ENCODE data around the gene P2RX2.

P2RX2 gene

GRCh38 chr12:132662901-132663755 is 44.6 kb downstream of the P2RX2 start:
- no peak for DNase-seq (ENCODE audit: low read depth)

DNA sequence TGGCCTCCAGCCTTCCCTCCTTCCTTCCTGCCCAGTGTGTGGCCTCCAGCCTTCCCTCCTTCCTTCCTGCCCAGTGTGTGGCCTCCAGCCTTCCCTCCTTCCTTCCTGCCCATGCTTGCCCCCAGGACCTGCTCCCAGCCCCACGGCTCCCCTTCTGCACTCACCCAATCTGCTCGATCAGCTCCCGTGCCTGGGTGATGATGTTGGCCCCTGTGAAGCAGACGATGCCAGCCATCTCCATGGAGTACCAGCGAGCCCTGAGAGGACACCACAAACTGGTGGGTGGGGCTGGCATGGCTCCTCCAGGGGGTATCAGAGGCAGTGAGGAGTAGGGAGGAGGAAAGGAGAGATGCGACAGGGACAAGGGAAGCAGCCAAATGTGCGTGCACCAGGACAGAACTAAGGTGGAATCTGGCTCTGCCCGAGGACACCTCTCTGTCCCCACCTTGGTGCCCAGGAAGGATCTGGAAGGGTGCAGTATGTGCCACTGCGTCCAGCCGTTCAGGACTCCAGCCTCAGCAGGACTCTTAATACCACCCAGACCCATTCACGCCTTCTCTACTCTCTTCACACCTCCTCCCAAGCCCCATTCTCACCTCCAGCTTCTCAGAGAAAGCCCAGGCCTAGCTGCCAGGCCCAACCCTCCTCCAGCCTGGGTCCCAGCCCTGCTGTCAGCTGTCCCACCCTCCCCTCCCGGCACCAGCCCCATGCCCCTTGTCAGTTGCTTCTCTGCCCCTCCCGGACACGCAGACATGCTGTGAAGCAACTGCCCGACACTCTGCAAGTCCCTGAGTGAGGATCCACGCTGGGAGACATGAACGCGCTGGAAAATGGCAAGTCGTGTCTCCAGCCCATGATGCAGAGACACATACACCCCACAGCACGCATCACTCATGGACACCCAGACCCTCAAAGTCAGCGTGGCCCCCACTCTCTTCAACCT is 45.9 kb downstream of the P2RX2 start:
- no peak for DNase-seq (ENCODE audit: low read depth)

DNA sequence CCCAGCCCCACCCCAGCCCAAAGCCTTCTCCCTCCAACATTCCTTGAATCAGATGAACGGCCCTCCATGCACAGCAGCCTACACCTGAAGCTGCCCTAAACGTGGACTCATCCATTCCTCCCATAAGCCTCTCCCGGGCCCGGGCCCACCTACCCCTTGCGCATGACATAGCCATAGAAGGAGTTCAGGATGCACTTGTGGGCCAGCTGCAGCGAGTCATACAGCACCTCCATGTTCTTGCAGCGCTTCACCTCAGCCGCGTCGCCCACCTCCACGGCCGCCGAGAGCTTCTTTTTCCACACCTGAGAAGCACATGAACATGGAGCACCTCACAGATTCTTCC is 46.5 kb downstream of the P2RX2 start:
- DNase-seq (ENCODE audit: low read depth): no peak

- DNase-seq (ENCODE audit: low read depth): no peak
Measured at GRCh38 chr12:132665794-132666193, 47.2 kb downstream of the P2RX2 start.

DNA sequence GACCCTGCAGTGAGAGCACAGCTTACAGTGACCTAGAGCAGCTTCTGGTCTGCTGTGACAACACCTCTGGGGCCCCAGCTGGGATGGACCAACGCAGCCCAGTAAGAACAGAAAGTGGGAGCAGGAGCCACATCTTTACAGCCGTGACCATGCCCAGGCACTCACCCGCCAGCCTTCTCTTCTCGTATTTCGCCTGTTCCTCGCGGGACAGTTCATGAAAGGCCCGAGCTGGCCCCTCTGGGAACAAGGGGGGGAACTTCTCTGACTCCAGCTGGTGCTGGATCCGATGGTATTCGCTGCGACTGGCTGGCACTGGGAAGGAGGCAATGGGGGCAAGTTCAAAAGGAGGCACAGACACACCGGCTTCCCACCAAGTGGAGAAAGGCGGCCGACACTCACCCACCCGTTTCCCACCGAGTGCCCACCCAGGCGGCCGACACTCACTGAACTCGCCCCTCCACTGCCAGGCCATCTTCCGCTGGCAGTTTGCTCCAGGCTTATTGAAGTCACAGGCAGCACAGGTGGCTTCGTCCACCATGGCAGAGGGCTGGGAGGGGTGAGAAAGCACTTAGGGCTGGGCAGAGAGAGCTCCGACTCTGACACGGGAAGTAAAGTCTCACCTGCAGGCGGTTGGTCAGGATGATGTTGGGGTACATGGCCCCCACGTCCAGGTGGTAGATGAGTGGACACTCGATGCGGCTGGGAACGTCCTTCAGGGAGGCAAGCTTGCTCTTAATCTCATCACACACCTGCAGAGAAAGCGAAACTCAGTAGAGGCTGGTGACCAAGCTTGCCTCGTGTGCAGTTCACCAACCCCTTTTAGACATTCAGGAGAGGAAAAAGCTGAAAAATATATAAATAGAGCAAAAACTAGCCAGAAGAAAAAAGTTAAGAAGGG is 49.9 kb downstream of the P2RX2 start:
- no peak for DNase-seq (ENCODE audit: low read depth)

- DNase-seq (ENCODE audit: low read depth): no peak
Measured at GRCh38 chr12:132669166-132669879, 50.7 kb downstream of the P2RX2 start.
